ENCODE data around the gene FAF1.

DNA sequence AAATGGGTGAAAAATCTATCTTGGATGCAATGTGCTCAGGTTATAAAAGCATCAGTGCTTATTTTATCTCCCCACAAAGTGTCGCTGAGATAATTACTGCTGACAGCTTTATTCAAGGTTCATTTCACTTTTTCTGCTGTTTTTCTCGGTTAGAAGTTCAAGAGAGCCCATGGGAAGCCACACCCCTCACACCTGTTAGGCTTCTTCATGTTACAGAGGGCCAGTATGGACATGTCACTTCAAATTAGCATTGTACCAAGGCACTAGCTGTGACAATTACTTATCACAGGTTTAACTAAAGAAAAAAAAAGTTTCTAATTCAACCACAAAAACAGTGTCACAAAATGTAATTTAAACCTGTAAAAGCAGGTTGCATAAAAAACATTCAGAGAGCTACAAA lies 349.5 kb downstream of the FAF1 start:
- TF ChIP-seq YY1 (tag by site-specific recombination; IDR thresholded peaks at IDR 0.05) (no peak), KLF10 (tag by site-specific recombination; IDR thresholded peaks at IDR 0.05) (peak; percentile 61), ZSCAN18 (tag by site-specific recombination; IDR thresholded peaks at IDR 0.05) (no peak), RBAK (tag by site-specific recombination; IDR thresholded peaks at IDR 0.05) (no peak), ZNF785 (tag by site-specific recombination; IDR thresholded peaks at IDR 0.05) (no peak), ZBTB7A (tag by site-specific recombination; IDR thresholded peaks at IDR 0.05; ENCODE audit: low read depth) (no peak), ZNF449 (tag by site-specific recombination; IDR thresholded peaks at IDR 0.05) (no peak), ZNF629 (tag by site-specific recombination; IDR thresholded peaks at IDR 0.05) (no peak), ZNF747 (tag by site-specific recombination; IDR thresholded peaks at IDR 0.05) (no peak), TCF7L2 (IDR thresholded peaks at IDR 0.05; ENCODE audit: borderline replicate concordance, low read depth, low read length) (no peak), ZNF830 (tag by site-specific recombination; IDR thresholded peaks at IDR 0.05; ENCODE audit: low read depth) (no peak)
- TF ChIP-seq, protein P1, sequence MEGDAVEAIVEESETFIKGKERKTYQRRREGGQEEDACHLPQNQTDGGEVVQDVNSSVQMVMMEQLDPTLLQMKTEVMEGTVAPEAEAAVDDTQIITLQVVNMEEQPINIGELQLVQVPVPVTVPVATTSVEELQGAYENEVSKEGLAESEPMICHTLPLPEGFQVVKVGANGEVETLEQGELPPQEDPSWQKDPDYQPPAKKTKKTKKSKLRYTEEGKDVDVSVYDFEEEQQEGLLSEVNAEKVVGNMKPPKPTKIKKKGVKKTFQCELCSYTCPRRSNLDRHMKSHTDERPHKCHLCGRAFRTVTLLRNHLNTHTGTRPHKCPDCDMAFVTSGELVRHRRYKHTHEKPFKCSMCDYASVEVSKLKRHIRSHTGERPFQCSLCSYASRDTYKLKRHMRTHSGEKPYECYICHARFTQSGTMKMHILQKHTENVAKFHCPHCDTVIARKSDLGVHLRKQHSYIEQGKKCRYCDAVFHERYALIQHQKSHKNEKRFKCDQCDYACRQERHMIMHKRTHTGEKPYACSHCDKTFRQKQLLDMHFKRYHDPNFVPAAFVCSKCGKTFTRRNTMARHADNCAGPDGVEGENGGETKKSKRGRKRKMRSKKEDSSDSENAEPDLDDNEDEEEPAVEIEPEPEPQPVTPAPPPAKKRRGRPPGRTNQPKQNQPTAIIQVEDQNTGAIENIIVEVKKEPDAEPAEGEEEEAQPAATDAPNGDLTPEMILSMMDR (tag by site-specific recombination; IDR thresholded peaks at IDR 0.05) = no peak
- TF ChIP-seq, protein P2, sequence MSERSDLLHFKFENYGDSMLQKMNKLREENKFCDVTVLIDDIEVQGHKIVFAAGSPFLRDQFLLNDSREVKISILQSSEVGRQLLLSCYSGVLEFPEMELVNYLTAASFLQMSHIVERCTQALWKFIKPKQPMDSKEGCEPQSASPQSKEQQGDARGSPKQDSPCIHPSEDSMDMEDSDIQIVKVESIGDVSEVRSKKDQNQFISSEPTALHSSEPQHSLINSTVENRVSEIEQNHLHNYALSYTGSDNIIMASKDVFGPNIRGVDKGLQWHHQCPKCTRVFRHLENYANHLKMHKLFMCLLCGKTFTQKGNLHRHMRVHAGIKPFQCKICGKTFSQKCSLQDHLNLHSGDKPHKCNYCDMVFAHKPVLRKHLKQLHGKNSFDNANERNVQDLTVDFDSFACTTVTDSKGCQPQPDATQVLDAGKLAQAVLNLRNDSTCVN (tag by site-specific recombination; optimal IDR thresholded peaks at IDR 0.05) = no peak
- TF ChIP-seq, protein P3, sequence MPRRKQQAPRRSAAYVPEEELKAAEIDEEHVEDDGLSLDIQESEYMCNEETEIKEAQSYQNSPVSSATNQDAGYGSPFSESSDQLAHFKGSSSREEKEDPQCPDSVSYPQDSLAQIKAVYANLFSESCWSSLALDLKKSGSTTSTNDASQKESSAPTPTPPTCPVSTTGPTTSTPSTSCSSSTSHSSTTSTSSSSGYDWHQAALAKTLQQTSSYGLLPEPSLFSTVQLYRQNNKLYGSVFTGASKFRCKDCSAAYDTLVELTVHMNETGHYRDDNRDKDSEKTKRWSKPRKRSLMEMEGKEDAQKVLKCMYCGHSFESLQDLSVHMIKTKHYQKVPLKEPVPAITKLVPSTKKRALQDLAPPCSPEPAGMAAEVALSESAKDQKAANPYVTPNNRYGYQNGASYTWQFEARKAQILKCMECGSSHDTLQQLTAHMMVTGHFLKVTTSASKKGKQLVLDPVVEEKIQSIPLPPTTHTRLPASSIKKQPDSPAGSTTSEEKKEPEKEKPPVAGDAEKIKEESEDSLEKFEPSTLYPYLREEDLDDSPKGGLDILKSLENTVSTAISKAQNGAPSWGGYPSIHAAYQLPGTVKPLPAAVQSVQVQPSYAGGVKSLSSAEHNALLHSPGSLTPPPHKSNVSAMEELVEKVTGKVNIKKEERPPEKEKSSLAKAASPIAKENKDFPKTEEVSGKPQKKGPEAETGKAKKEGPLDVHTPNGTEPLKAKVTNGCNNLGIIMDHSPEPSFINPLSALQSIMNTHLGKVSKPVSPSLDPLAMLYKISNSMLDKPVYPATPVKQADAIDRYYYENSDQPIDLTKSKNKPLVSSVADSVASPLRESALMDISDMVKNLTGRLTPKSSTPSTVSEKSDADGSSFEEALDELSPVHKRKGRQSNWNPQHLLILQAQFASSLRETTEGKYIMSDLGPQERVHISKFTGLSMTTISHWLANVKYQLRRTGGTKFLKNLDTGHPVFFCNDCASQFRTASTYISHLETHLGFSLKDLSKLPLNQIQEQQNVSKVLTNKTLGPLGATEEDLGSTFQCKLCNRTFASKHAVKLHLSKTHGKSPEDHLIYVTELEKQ (tag by site-specific recombination; IDR thresholded peaks at IDR 0.05; ENCODE audit: borderline replicate concordance) = no peak

All from HEK293 (cell line).